NK-92 treated with Interleukin-12 subunit alpha and Interleukin-12 subunit beta, amount 100 ng/mL, for 24 hours (cell line): ENCODE data around the gene NEK6.

Experiments
- DNase-seq: peaks from one replicate; lab custom pipeline; 2025; lab: John Stamatoyannopoulos, UW

The NEK6 gene

DNA sequence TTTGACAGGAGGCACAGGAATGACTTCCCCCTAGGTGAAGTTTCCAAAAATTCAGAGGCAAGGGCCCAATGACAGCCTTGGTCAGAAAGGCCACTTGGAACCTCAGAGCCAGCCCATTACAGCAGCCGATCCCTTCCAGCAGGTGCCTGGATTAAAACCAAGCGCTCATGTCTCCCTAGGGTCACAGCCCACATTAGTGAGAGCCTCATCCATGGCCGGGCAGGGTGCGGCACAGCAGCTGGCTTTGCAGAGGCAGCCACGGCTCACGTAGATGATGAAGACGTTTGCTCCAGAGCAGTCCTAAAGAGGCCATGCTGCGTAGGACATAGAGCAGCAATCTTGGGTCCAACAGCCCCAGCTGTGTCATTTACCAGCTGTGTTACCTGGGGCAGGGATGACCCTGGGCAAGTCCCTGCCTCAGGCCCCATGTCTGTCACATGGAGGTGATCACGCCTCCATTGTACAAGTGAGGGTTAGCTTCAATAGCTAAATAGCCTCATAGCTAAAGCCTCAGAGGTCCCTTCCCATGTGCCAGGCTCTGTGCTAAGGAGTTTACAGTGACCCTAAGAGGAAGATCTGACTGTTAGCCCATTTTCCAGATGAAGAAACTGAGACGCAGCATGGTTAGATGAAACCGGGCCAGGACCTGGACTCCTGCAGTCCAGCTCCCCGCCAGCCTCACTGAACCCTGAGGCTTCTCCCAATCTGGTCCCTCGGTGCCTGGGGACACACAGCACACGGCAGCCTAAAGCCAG, 39.2 kb downstream of the NEK6 start:
- DNase-seq, result no peak

DNA sequence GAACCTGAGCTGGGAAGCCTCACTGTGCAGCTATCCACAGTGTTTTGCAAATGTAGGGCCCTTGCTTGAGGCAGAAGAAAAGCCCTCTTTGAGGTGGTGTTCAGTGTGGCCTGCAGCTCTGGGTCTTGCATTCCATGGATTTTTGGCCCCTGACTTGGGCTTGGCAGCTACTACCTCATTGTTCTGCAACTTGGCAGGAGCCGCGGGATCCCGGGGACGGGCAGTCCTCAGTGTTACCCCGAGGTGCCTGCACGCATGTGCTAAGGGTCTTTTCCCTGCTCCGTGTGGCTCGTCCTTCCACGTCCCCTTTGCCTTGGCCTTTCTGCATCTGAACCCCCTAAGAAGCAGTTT, 39.8 kb downstream of the NEK6 start:
- no peak for DNase-seq

DNA sequence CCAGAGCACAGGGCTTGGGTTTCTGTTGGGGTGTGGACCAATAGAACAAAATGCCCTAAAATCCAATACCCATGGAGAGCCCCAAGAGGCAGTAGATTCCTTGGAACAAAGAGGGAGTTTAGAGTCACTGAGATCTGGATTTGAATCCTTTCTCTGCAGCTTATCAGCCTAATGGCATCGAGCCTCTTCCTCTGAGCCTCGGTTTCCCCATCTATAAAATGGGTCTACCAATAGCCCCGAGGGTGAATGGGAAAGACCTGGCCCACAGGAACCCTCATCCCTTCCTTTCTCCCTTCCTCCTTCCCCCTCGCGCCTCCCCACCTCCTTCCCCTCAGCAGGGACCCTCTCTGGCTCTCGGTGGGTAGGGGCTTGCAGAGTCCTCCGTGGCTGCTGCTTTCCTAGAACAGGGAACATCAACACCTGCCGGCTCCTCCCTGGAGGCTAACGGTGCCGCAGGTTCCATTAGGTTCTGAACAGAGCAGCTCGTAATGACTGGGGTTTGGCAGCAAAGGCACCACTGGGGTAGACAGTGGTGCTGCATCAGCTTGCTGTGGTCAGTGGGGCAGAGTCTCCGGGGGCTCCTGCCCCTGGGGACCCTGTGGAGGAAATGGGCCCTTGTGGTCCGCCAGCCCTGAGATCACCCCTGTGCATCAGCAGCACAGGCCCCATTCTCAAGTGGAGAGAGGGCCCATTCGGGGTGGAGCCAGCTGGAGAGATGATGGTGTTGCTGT, 40.3 kb downstream of the NEK6 start:
- DNase-seq, result no peak

DNA sequence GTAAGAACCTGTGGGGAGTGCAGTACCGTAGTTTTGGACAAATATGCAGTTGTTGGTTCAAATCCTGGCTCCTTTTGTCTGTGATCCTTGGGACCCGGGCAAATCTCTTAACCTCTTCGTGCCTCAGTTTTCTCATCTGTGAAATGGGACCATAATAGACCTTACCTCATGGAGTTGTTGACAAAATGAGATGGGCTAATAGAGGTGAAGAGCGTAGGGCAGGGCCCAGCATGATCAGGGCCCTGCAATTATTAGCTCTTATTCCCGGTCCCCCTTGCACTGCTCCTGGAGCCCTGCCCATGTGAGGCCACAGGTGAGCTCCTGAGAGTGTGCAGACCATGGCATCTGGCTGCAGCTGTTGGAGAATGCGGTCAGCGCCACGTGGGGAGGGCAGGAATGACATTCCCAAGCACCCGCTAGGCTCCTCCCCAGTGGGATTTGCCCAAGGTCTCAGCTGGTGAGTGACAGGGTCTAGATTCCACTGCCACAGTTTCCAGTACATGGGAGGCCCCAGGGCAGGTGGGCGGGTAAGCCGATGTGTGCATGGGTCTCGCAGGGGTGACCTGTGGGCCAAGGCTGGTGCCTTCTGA, 41.0 kb downstream of the NEK6 start:
- DNase-seq, result no peak

DNA sequence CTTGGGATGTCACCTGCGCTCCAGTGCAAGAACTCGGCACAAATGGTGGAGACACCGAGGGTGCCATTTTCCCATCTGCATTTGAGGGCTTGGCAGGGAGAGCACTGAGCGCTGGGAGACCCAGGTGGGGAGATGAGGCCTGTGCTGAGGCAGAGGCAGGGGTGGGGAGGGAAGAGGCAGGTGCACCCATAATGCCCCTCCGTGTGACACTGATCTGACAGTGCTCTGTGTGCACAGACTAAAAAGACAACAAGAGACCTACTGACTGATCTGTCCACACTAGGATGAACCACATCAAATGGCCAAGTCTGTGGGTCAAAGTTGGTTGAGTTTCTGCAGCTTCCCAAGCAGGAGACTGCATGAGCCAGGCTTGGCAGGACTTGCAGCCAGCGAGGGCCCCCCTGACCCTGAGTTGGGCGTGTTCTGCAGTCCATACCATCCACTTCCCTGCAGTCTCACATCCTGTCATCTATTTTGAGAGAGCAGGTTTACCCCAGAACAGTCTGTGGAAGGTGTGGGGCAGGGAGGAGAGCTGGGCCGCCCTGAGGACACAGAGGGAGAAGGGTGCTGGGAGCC, 41.9 kb downstream of the NEK6 start:
- no peak for DNase-seq

DNA sequence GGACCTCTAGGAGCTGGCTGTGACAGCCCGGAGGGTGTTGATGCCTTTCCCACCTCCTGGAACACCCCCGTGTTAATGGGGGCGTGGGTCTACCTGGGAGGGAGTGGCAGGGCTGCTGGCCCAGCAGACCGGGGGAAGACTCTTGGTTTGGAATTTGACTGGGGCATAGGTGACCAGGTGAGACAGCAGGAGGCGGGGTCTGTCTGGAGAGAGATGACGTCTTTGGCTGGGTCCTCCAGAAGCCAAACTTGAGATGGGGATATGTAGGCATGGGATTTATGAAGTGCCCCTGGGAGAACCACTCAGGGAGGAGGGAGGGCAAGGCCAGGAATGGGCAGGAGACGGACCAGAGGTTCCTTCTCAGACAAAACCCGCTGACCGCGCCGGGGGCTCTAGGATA, 42.6 kb downstream of the NEK6 start:
- DNase-seq, result no peak

DNA sequence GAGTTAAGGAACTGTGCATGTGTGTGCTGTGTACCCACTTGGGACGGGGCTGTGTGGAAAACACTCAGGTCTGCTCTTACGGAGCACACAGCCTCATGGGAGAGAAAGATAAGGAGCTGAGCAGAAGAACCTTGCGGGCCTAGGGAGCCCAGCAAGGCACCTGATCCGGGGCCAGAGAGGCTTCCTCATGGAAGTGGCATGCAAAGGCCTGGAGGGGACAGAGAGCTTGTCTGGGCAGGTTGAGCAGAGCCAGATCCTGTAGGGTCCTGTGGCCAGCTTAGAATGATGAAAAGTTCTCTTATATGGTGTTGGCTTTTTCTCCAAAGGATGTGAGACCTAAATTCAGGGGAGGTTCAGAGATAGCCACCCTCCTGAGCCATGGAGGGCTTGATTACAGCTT, 45.2 kb downstream of the NEK6 start:
- DNase-seq, result no peak

DNA sequence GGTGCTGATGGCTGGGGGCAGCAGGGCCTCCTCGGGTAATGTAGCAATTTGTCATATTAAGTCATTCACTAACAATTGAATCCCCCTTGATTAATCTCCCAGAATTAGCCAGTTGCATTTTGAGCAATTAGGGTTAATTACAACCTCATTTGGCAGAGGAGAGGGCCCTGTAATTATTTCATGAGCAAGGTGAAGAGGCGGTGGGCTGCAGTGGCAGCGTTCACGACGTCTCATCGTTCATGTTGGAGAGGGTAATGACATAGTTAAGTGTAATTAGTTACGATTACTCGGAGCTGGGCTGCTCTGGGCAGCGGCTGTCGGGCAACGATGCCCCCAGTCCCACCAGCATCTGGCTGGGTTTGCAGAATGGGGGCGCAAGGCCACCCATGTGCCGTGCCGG, 46.0 kb downstream of the NEK6 start:
- DNase-seq, result no peak

DNA sequence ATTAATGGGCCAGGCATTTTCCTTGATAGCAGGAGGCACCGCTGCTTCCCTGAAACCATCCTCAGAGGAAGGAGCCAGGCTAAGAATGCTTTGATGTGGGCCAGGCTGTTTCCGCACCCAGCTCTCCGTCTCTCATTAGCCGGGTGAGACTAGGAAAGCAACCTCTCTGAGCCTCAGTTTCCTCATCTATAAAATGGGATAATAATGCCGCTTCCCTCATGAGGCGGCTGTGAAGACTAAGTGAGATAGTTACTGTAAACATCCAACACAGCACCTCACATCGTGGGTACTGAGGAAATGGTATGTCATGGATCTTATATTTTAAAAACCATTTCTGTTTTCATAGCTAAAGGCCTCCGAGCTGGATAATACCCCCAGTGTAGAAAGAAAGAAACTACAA, 46.5 kb downstream of the NEK6 start:
- no peak for DNase-seq

DNA sequence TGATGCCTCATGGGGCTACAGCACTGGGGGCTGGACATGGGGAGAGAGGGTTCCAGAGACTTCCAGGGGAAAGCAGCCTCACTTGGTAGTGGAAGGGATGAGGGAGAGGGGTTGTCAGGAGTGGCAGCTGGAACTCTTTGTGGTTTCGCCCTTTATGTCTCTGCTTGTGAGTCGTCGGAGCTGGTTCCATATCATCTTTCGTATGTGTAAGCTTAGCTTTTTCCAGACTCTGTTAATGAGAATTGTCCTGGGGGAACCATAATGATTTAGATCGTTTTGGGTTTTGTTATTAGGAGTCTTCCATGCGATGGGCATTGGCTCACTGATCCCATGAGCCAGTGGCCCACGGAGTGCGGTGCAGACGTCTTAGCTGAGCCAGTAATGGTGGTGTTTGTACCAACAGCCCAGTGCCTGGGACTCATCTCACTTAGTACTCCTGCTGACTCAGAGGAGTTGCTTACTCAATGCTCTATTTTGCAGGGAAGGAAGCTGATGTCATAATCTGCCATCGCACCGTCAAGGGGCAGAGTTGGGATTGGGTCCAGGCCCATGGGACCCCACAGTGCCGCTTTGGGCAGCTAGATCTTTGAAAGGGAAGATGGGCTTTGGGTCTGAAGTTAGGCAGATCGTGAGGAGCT, 48.5 kb downstream of the NEK6 start:
- DNase-seq, result no peak

DNA sequence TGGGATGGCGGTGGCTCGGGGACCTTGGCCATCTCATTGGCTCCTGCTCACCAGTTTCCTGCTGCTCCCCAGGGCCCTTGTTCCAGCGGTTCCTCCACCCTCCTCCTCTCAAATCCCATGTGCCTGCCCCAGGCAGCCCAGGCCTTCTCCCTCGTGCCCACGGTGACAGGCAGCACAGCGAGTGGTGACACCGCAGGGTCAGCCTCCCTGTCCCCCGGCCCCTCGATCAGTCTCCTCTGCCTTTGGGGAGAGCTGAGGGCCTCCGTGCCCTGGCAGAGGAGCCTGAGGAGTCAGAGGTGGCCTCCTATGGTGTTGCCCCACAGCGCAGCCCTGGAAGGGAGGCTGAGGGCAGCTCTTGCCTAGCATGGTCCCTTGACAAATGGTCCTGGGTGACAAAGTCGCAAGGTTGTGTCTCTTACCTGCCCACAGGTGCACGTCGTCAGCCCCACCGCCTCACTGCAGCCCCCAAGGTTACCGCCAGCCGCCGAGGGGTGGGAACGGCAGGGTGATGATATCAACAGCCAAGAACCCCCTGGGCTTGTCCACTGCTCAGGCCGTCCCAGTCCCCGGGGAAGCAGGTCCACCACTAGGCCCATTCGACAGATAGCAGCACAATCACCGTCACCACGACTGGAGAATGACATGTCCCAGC, 49.8 kb downstream of the NEK6 start:
- no peak for DNase-seq

DNA sequence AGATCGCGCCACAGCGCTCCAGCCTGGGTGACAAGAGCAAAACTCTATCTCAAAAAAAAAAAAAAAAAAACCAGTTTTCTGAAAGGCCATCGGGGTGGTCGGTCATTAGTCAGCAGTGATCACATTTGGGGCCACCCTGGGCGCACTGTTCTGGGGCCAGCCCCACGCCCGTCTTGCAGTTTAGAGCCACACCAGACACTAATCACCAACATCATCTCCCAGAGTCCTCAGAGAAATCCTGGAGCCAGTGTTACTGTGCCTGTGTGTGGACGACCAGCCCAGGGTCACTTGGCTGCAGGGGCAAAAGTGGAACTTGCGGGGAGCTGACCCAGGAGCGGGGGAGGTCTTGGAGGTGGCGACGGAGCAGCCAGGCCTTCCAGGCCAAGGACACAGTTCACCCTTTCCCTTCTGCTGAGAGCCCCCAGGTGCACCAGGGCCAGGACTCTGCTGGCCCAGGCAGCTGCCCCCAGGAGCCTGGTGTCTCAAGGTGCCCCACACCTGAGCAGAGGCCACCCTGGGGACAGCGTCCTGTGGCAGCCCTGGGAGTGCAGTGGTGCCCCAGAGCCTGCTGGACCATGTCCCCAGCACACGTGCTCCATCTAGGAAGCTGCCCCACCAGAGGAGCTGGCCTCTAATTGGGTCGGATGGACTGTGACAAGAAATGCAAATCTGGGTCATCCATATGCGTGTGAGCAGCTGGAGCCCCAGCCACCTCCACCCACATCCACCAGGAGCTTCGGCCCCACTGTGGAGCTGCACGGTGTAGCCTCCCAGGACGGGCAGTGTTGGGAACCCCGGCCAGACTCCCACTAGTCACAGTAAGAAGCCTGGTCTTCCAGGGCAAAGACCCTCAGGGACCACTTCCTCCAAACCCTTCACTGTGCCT, 51.1 kb downstream of the NEK6 start:
- no peak for DNase-seq

DNA sequence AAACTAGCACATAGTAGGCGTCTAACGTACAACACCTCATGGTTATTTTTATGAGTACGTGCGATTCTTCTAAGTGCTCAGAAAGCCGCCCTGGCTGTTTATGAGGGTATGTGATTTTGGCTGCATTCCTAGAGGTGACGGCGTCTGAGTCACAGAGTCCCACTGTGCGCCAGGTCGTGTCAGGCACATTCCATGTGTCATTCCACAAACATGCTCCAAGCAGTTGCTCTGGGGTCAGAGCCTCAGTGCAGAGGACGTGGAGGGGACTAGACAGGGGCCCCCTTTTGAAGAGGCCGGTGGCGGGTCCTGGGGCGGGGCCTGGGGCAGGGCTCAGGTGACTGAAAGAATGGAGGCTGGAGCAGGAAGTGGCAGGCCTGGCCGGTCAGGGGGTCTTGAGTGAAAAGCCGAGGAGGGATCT, 51.9 kb downstream of the NEK6 start:
- no peak for DNase-seq

DNA sequence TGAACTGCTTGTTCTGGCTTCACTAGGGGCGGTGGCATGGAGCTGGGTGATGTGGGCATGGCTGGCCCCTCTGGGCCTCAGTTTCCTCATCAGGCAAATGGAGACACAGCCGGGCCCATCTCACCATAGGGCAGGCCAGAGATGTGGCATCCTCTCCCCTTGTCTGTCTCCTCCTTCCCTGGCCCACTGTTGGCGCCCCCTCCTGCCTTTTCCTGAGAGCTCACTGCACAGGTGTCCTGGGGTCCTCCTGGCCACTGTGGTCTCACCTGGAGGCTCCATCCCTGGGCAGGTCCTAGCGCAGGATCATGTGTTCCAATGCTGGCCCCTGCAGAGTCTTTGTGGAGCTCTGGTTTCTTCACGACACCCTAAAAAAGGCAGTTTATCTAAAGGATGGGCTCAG, 53.5 kb downstream of the NEK6 start:
- no peak for DNase-seq

DNA sequence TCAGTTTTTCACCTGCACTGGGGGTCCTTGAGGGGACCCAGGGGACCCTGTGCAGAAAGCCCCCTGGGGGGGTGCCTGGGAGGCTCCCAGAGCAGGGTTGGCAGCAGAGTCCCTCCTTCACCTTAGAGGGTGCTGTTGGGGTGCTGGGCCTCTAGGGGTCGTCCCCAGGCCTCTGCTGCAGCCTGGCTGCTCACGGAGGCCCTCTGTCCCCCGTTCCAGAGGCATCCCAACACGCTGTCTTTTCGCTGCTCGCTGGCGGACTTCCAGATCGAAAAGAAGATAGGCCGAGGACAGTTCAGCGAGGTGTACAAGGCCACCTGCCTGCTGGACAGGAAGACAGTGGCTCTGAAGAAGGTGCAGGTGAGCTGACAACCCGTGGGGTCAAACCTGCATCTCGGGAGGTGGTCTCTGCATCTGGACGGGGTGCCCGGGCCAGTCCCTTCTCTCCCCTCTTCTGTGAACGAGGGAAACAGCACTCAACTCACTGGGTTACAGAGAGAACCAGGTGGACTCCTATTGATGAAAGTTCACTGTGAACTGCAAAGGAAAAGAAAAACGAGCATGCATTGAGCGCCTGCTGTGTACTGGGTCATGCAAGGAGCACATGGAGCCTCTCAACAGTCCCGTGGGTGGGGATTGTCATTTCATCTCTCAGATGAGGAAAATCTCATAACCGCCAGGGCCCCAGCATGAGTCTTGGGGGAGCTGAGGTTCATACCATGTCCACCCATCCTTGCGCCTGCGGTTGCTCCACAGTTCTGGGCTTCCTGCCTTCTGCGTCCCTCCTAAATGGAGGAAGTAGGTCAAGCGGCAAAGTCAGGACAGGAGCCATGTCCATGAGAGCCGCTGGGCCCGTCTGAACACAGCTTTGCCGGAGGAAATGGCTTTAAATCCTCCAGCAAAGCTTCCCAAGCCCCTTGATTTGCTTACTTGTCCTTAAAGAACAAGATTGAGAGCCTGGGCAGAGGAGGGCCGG, 54.8 kb downstream of the NEK6 start:
- DNase-seq, result no peak

DNA sequence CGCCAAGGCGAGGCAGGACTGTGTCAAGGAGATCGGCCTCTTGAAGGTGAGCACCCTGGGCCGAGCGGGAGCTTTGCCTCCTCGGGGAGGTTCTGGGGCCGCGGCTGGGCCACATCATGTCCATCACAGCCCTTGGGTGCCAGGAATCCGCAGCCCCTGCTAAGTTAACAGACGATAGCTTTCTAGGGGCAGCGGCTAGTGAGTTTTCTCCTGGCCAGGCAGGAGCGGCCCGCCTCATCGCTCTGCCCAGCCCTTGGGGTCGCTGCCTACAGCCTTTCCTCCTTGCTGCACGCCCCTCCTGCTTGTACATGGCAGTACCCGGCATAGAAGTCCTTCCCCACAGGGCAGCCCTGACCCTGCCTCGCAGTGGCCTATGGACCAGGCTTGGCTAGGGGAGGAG, 56.2 kb downstream of the NEK6 start:
- DNase-seq, result no peak

DNA sequence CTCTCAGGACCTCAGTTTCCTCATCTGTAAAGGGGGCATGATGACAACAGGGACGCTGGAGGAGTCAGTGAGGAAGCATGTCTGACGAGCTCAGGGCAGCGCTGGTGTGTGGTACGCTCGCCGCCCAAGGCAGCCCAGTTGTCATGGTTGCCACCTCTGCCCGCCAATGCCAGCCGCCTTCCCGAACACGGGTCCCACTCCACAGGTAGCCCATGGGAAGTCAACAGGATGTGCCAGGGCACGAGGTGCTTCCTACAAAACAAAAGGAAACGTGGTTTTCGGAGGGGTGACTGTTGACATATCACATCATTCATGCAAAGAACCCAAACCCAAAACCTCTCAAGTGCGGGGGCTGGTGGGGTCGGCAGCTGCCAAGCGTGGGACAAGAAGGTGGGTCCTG, 58.1 kb downstream of the NEK6 start:
- no peak for DNase-seq

DNA sequence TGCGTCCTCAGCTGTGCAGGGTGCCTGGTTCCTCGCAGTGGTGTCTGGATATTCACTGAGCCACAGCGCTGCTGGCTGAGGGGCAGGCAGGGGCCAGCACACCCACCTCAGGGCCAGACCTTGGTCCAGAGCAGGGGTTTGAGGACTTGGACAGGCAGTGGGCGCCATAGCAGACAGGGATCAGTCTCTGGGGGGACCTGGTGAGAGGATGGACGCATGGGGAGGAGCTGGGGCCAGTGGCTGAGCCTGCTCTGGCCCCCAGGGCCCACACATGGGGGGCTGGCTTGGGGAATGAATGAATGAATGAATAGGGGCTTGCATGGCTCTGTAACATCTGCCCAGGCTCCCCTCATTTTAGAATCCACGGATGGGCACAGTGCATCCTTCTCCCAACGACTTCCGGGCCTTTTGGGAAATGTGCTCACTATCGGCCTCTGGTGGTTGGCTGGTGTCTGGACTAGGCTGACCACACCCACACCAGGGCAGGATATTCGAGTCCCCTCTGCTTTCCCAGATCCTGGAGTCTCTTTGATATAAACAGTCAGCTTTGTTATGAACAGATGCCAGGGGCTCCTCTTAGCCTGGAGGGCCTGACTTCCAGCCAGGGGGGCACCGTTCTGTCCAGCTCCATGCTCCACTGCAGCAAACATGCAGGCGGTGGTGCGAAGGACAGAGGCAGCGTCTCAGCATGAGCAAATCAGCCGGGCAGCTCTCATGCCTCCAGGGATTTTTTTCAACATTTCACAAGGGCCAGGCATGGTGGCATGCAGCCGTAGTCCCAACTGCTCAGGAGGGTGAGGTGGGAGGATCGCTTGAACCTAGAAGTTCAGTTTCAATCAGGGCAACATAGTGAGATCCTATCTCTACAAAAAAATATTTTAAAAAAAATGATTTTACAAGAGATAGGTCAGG, 62.6 kb downstream of the NEK6 start:
- peak; percentile 11 for DNase-seq

DNA sequence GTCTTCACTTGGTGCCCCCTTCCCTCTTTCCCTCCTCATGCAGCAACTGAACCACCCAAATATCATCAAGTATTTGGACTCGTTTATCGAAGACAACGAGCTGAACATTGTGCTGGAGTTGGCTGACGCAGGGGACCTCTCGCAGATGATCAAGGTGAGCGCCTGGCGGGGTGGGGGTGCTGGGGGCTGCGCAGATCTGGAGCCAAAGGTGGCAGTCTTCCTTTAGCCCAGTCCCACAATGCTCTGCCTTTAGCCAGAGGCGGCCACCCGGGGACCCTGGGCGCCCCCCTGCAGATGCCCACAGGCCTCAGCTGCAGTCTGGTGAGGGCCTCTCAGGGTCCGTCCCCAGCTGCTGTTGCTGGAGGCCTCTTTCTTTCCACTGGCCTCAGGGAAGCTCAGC, 63.7 kb downstream of the NEK6 start:
- DNase-seq, result no peak
